Measurements from ENCODE around the gene LRRC36.

The LRRC36 gene

DNA sequence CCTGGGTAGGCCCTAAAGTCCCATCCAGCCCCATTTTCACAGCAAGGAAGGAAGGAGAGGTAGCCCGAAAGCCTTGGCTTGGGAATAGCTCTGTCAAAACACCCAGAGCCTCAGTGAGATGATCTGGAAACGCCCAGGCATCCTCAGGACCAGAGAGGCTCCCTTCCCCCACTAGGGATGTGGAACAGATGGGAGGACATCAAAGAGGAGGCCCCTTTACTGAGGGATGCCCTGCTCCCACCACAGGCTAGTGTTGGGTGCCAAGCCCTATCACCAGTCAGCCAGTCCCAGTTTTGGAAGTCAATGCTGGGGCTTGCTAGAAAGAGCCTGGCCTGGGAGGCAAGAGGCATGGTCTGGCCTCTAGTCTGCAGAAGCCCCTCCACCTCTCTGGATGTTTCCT, 62.0 kb downstream of the LRRC36 start:
- no peaks in the 10 kb centered on the region for H4K20me1 ChIP-seq (ENCODE audit: insufficient read depth, low read length)
- no peak overlapping the region for H3K4me3 ChIP-seq (ENCODE audit: low read depth in 1 of 2, low read length in 2 of 2)
- no peak for TF ChIP-seq EZH2 (IDR thresholded peaks at IDR 0.05; ENCODE audit: borderline replicate concordance, low read depth, low read length, severe bottlenecking)
- TF ChIP-seq, protein P1, sequence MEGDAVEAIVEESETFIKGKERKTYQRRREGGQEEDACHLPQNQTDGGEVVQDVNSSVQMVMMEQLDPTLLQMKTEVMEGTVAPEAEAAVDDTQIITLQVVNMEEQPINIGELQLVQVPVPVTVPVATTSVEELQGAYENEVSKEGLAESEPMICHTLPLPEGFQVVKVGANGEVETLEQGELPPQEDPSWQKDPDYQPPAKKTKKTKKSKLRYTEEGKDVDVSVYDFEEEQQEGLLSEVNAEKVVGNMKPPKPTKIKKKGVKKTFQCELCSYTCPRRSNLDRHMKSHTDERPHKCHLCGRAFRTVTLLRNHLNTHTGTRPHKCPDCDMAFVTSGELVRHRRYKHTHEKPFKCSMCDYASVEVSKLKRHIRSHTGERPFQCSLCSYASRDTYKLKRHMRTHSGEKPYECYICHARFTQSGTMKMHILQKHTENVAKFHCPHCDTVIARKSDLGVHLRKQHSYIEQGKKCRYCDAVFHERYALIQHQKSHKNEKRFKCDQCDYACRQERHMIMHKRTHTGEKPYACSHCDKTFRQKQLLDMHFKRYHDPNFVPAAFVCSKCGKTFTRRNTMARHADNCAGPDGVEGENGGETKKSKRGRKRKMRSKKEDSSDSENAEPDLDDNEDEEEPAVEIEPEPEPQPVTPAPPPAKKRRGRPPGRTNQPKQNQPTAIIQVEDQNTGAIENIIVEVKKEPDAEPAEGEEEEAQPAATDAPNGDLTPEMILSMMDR (IDR thresholded peaks at IDR 0.05; ENCODE audit: borderline replicate concordance, extremely low read depth, low read length, poor library complexity, severe bottlenecking), result no peak
- H3K36me3 ChIP-seq (ENCODE audit: insufficient read depth, low read length), result no peaks in the 10 kb centered on the region
- H3K9ac ChIP-seq (ENCODE audit: low read depth, low read length), result no peak overlapping the region
- DNase-seq (no peak), ATAC-seq (ENCODE audit: insufficient read depth, low read depth) (no peak)
- H3K27me3 ChIP-seq (ENCODE audit: insufficient read depth, low read length, poor library complexity), result no peaks in the 10 kb centered on the region
- no peak overlapping the region for H3K4me2 ChIP-seq (ENCODE audit: insufficient read depth, low read length)
- no peaks in the 10 kb centered on the region for H3K4me1 ChIP-seq (ENCODE audit: insufficient read depth, low read length)
- H3K79me2 ChIP-seq (ENCODE audit: insufficient read depth, low read length), result no peaks in the 10 kb centered on the region
- no peak overlapping the region for H2AFZ ChIP-seq (ENCODE audit: low read depth, low read length)
- H3K9me3 ChIP-seq (ENCODE audit: insufficient read depth, low read length, severe bottlenecking), result no peaks in the 10 kb centered on the region
- no peak overlapping the region for H3K27ac ChIP-seq (ENCODE audit: low read length)

DNA sequence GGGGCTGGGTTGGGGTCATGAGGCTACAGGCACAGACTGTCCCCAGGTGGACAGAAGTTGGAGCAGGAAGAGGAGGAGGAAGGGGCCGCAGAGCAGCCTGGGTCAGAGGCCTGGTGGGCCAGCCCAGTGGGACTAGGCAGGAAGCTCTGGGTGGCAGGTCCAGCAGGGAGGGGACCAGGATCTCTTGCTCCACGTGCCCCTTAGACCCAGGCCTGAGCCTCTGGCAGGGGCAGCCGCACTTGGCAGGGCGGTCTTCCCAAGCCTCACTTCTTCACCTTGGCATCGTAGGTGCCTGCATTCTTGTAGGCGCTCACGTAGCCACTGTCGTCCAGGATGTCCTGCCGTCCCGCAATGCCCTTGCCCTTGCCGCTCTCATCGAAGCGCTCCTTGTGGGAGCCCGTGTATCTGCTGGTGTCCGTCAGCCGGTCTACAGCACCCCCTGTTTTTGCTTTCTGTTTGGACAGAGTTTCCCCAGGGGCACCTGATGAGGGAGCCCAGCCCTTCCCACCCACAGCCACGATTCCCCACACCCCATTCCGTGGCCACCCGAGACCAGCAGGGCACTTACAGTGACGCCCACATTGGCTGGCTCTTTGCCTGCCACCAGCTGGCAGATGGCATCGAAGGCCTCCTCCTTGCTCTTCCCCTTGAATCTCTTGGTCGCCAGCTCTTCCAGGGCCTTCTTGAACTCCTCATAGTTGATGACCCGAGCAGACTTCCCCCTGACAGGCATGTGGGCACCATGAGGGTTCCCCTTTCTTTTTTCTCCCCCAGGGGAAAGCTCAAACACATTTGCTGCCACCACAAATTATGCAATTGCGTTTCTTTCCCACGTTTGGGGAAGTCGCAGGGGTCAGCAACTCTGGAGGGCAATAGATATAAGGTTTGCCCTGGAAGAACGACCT, 63.5 kb downstream of the LRRC36 start:
- ATAC-seq (ENCODE audit: insufficient read depth, low read depth), result no peak
- Histone ChIP-seq H3K27me3 (ENCODE audit: insufficient read depth, low read length, poor library complexity) (no peaks in the 10 kb centered on the region), H3K4me3 (ENCODE audit: low read depth in 1 of 2, low read length in 2 of 2) (no peak overlapping the region), H3K4me1 (ENCODE audit: insufficient read depth, low read length) (no peaks in the 10 kb centered on the region), H3K9ac (ENCODE audit: low read depth, low read length) (no peak overlapping the region), H3K27ac (ENCODE audit: low read length) (no peak overlapping the region), H3K79me2 (ENCODE audit: insufficient read depth, low read length) (no peaks in the 10 kb centered on the region), H2AFZ (ENCODE audit: low read depth, low read length) (no peak overlapping the region), H3K4me2 (ENCODE audit: insufficient read depth, low read length) (no peak overlapping the region), H4K20me1 (ENCODE audit: insufficient read depth, low read length) (no peaks in the 10 kb centered on the region), H3K36me3 (ENCODE audit: insufficient read depth, low read length) (no peaks in the 10 kb centered on the region), H3K9me3 (ENCODE audit: insufficient read depth, low read length, severe bottlenecking) (no peaks in the 10 kb centered on the region)
- no peak for DNase-seq
- TF ChIP-seq EZH2 (IDR thresholded peaks at IDR 0.05; ENCODE audit: borderline replicate concordance, low read depth, low read length, severe bottlenecking), result no peak
- TF ChIP-seq, protein P1 (IDR thresholded peaks at IDR 0.05; ENCODE audit: borderline replicate concordance, extremely low read depth, low read length, poor library complexity, severe bottlenecking), result no peak

DNA sequence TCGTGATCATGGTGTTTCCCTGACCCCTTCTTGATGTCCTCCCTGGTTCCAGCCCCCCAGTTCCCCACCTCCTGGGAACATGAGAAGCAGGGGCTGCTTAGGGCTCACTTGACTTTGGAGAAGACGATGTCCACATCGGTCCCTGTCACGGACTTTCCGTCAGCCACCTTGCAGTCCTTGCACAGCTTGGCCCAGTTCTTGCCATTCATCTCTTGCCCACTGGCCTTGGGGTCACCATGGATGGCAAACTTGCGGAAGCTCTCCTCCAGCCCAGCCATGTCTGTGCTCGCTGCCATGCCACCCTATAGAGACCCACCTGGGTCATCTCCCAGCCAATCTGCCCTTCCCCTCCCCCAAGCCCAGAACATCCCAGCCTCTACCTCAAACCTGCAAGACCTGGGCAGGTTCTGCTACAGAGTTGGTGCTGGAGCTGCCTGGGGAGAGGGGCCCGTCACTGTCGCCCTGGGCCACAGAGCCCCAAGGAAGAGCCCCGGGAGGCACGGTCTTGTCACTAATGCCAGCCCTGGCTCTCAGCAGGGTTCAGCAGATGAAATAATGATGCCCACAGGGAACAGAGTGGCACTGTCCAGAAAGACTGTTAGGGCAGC, 64.3 kb downstream of the LRRC36 start:
- no peaks in the 10 kb centered on the region for H3K9me3 ChIP-seq (ENCODE audit: insufficient read depth, low read length, severe bottlenecking)
- no peaks in the 10 kb centered on the region for H3K79me2 ChIP-seq (ENCODE audit: insufficient read depth, low read length)
- no peak for ATAC-seq (ENCODE audit: insufficient read depth, low read depth)
- H3K36me3 ChIP-seq (ENCODE audit: insufficient read depth, low read length), result no peaks in the 10 kb centered on the region
- no peak overlapping the region for H3K4me2 ChIP-seq (ENCODE audit: insufficient read depth, low read length)
- H2AFZ ChIP-seq (ENCODE audit: low read depth, low read length), result no peak overlapping the region
- H3K27ac ChIP-seq (ENCODE audit: low read length), result no peak overlapping the region
- no peaks in the 10 kb centered on the region for H3K4me1 ChIP-seq (ENCODE audit: insufficient read depth, low read length)
- no peak overlapping the region for H3K9ac ChIP-seq (ENCODE audit: low read depth, low read length)
- H3K4me3 ChIP-seq (ENCODE audit: low read depth in 1 of 2, low read length in 2 of 2), result no peak overlapping the region
- H3K27me3 ChIP-seq (ENCODE audit: insufficient read depth, low read length, poor library complexity), result no peaks in the 10 kb centered on the region
- TF ChIP-seq EZH2 (IDR thresholded peaks at IDR 0.05; ENCODE audit: borderline replicate concordance, low read depth, low read length, severe bottlenecking), result no peak
- TF ChIP-seq, protein P1 (IDR thresholded peaks at IDR 0.05; ENCODE audit: borderline replicate concordance, extremely low read depth, low read length, poor library complexity, severe bottlenecking), result no peak
- DNase-seq, result no peak
- no peaks in the 10 kb centered on the region for H4K20me1 ChIP-seq (ENCODE audit: insufficient read depth, low read length)
